H1 (cell line): ENCODE results near the gene ISY1. TPM values are rescaled to one million over a fixed set of nuclear protein-coding genes. Genes with fewer than 3 reads are reported as not detected.

Source experiments
- CHD7 ChIP-seq: fragments of 300-600 bp; sonication (generic); IDR thresholded peaks from 2 replicates; pipeline ENCODE4 v1.7.1; 2012; ENCODE audit warnings: low read length, moderate library complexity, mild to moderate bottlenecking, inconsistent platforms; ENCODE audit not compliant: insufficient replicate concordance
- HDAC6 ChIP-seq: IDR thresholded peaks from one replicate; pipeline ENCODE4 v1.7.1; 2012; ENCODE audit warnings: low read depth, mild to moderate bottlenecking, inconsistent platforms, low read length, moderate library complexity
- JUND ChIP-seq: IDR thresholded peaks from 2 replicates; pipeline ENCODE4 v1.6.1; 2011; ENCODE audit warnings: mild to moderate bottlenecking, improper control_type of control experiment, low read length
- NANOG ChIP-seq: IDR thresholded peaks from 2 replicates; pipeline ENCODE4 v1.6.1; 2011; ENCODE audit warnings: low read length, low read depth, mild to moderate bottlenecking, inconsistent platforms; ENCODE audit not compliant: insufficient read depth, poor library complexity, severe bottlenecking
- RAD21 ChIP-seq, 2 experiments: IDR thresholded peaks in 1 of 2; conservative IDR thresholded peaks in 1 of 2; 2 replicates each; pipeline ENCODE4 v1.6.1; 2011; ENCODE audit warnings: low read depth in 2 of 2, low read length in 2 of 2, improper control_type of control experiment in 1 of 2, inconsistent platforms in 1 of 2, mild to moderate bottlenecking in 1 of 2, moderate library complexity in 1 of 2
- RNF2 ChIP-seq: fragments of 200-900, 300-1000 bp; sonication (generic); IDR thresholded peaks from 2 replicates; pipeline ENCODE4 v1.7.1; 2016; ENCODE audit warnings: borderline replicate concordance, low read depth, mild to moderate bottlenecking, antibody characterized with exemption, low read length; ENCODE audit not compliant: poor library complexity, severe bottlenecking; ENCODE audit errors: missing control alignments
- TAF1 ChIP-seq: IDR thresholded peaks from 2 replicates; pipeline ENCODE4 v1.6.1; 2011; ENCODE audit warnings: mild to moderate bottlenecking, low read depth, low read length
- polyA plus RNA-seq, 7 experiments: library from polyadenylated mRNA; depleted of rRNA in 3 of 7; stranded (reverse) in 5 of 7; unstranded in 2 of 7; fragments of >200 nt in 5 of 7; fragments of 200-250 nt in 2 of 7; gene quantifications; 1 replicate in 5 of 7; 2 replicates in 1 of 7; 4 replicates in 1 of 7; pipeline versions ENCODE4 v1.2.1 to v1.2.3, GENCODE V29; 2011 to 2013; ENCODE audit warnings: missing spikeins in 2 of 7, mixed read lengths in 2 of 7
- total RNA-seq: library from RNA; stranded (reverse); fragmentation: NEBNext Ultra II Directional; extraction: Animal tissue kit (Norgen Biotek cat#: 25700); gene quantifications from 2 replicates; pipeline ENCODE4 v1.2.1, GENCODE V29; 2021

The ISY1 gene
- total and polyA plus RNA-seq, 2 of the 8 experiments (the other 6 are each of a cell fraction or from before 2014, with no cell fraction given): 16.6 to 38.7 TPM

GRCh38 chr3:129195731-129196256, 34.9 kb upstream of the ISY1 start (continued):
- TF ChIP-seq HDAC6 (no peak), RAD21 (IDR thresholded peaks at IDR 0.05 in 1 of 2, conservative IDR thresholded peaks at IDR 0.05 in 1 of 2; ENCODE audit: low read depth in 2 of 2, low read length in 2 of 2) (no peak), JUND (no peak), NANOG (no peak), CHD7 (no peak), RNF2 (no peak), TAF1 (no peak)
- TF ChIP-seq, all 59 proteins: peak for 0
